ENCODE results near the gene PRDM15.

- TF ChIP-seq EZH2 (IDR thresholded peaks at IDR 0.05; ENCODE audit: borderline replicate concordance, low read length) (no peak), CTCF (conservative IDR thresholded peaks at IDR 0.05 in 1 of 2, IDR thresholded peaks at IDR 0.05 in 1 of 2; ENCODE audit: extremely low read depth in 1 of 2, insufficient read depth in 1 of 2, low read depth in 1 of 2, low read length in 2 of 2) (no peak)
These were observed 47.6 kb upstream of the PRDM15 start for GRCh38 chr21:41926807-41927171.

Measured in mammary epithelial cell (primary cell).